Pulmonary artery endothelial cell (primary cell): ENCODE results near the gene MCTP2. TPM values are rescaled to one million over a fixed set of nuclear protein-coding genes. Genes with fewer than 3 reads are reported as not detected.
"Not testable (repeated sequence)": the region's sequence is repeated elsewhere in the genome, so short reads cannot be mapped to it uniquely, and the experiment has no call there.

ENCODE experiments used
- DNase-seq: peaks from one replicate; pipeline ENCODE4 v3.0.0-alpha.2; 2011; ENCODE audit warnings: low read depth, low spot score
- total RNA-seq: library from RNA; depleted of rRNA; stranded (reverse); fragments of >200 nt; gene quantifications from 2 replicates; pipeline ENCODE4 v1.2.3, GENCODE V29; 2014

The MCTP2 gene
- total RNA-seq, 1 donor from 2014 or later = 3.5 TPM

DNA sequence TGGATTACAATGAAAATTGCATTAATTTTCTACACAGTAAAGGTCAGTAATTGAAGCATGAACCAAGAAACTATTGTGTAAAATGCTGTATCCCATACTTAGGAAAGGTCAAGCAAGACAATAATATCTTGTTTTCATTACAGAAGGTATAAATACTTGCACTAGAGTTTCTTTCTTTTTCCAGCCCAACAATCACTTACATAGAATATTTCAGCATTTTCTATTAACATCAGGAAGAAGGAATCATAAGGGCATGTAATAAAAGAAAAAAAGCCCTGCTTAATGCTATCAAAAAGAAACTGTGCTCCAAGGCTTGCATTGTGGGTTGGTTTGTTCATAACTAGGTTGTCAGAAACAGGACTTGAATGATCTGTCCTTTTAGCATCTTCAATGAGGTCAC lies 215.1 kb downstream of the MCTP2 start:
- DNase-seq = no peak

DNA sequence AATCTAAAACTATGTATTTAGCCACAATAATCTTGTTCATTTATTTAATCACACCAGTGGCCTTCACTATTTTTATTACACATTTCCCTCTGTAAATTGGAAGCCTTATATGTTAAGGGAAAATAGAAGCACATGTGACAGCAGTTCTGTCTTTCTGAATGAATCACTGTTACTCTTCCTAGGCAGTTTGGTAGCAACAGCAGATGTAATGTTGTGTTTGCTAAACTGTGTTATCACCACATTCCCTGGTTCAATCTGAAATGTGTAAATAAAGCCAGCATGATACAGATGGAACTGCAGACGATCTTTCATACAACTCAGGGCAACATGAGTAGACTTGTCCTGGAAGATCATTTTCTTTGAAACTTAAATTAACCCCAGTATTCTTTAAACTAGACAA lies 220.1 kb downstream of the MCTP2 start:
- DNase-seq = no peak

DNA sequence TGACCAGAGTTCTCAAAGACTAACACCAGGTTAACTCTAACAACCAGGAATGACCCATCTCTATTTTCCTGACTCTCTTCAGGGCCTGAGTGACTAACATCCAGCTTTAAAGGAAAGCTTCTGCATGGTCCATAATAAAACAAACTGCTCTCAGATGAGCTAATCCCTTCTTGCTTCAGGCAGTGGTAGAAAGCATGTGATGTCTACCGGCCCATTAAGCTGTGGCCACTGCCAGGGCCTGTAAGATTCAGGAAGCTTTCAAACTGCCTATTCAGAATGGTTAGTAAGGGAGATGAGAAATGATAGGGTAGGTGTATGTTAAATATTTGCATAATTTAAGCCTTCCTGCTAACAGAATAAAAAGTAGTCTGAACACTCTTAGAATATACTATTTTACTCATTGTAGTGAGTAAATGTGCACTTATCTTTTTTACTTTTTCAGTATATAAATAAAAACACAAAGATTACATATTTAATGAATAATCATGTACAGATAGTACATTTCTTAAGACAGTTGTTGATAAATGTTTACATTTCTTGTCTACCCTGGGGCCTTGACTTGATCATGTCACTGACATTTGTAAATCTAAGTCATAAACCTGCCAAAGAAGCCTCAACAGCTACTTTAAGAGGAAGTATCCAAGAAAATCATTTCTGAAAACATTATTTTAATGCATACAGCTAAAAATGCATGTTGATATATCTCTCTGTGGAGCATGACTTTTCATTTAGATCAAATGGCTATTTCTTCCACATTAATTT lies 222.0 kb downstream of the MCTP2 start:
- no peak for DNase-seq

DNA sequence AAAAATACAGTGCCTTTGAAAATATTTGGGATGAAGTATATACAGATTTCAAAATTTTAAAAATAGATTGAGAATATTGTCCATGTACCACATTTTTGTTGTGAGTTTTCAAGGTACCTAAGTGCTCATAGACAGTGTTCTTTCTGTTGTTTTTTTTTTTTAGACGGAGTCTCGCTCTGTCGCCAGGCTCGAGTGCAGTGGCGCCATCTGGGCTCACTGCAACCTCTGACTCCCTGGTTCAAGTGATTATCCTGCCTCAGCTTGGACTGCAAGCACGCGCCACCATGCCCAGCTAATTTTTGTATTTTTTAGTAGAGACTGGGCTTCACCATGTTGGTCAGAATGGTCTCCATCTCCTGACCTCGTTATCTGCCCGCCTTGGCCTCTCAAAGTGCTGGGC lies 223.9 kb downstream of the MCTP2 start:
- DNase-seq = no peak

DNA sequence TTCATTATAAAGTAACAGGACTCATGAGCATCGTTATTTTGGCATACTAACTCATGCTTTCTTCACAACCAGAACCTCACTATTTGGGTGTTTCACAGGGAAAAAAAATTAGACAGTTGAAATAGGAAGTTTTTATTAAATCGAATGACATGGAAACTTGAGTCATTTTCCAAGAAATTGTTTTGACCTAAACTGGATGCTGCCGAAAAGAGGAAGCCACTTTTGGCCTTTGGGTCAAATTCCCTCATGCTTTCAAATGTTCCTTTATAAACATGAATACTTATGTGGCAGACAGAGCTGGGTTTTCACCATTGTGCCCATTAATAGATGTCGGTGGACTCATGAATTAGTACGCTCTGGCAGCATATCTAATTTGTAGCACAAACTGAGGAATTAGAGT lies 224.9 kb downstream of the MCTP2 start:
- DNase-seq = no peak

DNA sequence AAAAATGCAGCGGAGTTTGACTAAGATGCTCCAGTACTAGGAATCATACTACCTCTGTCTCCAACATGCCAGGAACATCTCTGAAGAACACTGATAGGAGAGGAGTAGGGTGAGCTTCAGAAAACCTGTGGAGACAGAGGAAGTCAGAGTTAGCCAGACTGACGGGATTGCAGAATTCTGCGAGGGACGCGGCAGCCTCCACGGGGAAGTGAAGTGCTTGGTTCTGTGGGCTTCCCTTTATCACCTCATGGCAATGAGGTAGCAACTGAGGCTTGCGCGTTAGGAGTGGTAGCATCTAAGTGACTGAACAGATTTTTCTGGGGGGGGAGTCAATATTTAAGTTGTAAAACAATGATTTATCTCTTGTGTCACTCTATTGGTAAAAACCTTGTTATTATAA lies 226.3 kb downstream of the MCTP2 start:
- DNase-seq = no peak

DNA sequence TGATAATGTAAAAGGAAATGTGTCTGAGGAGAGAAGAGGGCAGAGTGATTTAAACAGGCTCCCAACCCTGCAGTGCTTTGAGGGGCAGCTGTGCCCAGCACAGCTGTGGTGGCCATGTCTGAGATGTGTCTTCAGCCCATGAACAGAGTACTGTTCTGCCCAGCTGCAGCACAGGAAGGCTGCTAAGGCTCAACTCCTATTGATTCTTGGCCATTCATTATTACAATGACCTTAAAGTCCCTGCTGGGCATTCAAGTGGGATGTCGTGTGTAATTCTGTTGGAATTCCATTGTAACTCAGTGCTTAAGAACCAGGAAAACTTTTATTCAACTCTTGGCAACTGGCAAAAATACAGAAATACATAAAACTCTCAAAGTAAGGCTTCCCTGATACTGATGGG lies 229.3 kb downstream of the MCTP2 start:
- DNase-seq = no peak

DNA sequence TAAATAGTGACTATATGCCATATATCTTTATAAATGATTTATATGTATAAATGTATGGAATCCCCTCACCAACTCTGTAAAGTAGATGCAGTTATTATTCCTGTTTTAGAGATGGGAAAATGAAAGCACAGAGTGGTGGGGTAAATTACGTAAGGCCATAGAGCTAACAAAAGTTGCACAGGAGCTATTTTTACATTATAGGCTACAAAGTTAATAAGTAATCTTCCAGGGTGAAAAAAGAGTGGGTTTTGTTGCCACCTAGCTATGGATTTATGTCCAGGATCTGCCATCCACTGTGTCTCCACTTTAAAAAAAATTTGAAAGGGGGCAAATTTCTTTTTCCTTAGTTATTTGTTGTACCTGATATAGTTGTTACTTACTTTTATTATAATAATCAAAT lies 235.7 kb downstream of the MCTP2 start:
- DNase-seq = no peak

DNA sequence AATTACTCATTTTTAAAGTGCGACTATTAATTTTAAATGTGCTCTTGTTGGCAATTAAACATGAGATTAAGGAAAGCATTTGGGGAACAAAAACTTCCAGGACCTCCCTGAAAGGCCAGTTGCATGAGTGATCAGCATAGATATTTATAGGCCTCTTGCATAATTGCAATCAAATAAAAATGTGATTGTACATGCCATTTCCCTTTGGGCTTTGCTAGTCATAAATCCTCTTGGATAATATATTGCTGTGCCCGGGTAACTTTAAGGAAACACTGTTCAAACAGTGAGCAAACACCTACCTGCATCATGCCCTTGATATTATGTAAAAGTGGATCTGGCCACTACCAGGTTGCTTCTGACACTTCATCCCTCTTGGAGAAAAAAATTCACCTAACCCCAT lies 239.1 kb downstream of the MCTP2 start:
- no peak for DNase-seq

DNA sequence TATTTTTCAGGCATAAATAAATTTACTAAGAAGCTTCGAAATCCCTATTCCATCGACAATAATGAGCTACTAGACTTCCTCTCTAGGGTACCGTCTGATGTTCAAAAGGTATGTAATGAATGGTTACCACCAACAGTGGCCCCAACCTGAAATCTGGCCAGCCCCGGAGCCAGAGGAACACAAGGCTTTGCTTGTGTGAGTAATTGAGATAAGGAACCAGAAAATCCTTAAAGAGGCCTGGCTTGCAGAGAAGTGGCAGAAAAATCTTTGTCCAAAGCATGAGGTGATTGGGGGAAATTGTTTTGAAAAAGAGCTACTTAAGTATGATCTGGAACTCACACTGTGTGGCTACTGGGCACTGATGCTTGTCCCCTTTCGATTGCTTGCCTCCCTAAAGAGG lies 245.3 kb downstream of the MCTP2 start:
- DNase-seq = no peak

DNA sequence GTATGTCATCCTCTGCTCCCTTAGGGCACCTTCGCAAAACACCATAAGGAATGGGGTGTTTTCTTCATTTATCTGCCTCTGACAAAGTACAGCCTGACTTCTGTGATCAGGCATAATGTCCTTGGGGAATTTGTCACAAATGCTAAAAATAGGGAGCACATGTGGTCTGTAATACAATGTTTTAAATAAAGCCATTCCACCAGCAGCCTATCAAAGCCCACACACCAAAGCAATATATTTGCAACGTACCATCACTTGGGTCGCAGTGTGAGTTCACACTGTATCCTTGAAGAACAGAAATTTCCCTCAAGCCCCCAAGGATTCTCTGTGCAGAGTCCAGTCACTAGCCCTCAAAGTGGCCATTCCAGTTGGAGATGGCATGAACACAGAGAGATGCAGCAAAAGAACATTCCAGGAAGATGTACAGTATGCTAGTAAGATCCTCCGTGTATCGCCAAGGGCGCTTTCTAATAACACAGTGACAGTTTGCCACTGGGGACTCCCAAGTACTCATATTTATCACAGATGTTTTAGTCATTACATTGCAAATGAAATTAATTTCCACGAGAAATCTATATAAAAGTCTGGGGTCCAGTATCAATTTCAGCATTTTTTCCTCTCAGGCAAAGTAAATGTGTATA lies 246.7 kb downstream of the MCTP2 start:
- no peak for DNase-seq

DNA sequence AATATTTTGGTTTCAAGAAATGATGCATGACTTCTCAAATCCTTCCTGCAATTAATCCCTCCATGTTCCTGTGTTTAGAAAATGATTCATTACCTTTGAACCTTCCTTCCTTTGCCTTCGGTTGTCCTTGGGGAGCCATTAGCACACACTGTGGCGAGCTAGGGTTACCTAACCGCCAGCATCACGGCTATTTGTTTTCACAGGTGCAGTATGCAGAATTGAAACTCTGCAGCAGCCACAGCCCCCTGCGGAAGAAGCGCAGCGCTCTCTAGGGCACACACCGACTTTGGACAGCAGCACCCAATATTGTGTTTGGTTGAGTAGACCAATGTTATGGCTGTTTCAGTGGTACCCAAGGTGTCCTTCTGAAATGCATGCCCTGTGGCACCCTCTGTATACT lies 247.4 kb downstream of the MCTP2 start:
- no peak for DNase-seq

DNA sequence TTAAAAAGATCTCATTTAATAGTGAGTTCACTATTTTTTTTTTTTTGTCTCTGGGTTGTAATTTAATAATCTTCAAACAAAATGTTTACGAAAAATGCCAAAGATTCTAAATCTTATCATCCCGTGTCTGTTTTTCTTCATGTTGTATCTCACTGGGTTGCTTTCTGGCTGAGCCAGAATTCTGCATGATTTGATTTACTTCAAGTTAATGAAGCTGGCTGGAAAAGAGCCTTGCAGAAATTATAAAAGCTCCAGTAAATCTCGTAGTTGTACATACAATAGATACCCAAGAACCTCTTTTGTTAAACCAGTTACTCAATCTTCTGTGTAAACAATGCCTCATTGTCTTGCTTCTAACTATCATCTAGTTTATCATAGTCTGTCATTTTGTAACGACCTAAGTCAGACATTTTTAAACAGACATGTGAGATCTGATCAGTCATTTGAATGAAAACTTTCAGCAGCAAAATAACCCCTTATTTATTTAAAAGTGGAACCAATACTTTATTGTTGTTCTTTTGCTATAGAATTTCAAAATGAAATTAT lies 249.0 kb downstream of the MCTP2 start:
- no peak for DNase-seq

DNA sequence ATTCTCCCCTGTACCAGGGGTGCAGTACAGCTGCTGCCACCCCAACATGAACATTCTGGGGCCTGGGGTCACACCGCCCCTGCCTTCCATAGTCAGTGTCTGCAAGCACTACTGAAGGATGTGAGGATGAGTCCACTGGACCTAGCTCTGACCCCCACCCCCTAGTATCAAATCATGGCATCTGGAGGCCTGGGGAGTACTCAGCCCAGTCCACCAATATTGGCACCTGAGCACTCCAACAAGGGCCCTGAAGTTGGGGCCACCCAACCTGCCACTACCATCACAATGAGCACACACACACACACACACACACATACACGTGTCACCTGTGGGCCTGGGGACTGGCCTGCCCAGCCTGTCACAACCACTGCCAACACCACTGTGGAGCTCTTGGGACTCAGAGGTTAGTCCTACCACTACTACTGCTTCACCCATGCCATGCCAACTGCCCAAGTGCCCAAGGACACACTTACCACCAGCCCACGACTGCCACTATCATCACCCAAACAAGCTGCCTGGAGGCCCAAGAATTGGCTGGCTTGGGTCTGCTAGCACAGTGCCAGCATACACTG lies 253.9 kb downstream of the MCTP2 start:
- DNase-seq = no peak

DNA sequence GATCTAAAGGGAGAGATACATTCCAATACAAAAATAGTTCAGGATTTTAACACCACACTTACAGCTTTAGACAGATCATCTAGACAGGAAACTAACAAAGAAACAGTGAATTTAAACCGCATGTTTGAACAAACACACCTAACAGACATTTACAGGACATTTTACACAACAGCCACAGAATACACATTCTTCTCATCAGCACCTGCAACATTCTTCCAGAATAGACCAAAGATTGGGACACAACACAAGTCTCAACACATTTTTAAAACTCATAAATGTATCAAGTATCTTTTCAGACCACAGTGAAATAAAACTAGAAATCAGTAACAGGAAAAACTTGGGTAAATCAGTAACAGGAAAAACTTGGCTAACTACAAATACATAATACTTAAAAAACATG lies 256.3 kb downstream of the MCTP2 start:
- no peak for DNase-seq

DNA sequence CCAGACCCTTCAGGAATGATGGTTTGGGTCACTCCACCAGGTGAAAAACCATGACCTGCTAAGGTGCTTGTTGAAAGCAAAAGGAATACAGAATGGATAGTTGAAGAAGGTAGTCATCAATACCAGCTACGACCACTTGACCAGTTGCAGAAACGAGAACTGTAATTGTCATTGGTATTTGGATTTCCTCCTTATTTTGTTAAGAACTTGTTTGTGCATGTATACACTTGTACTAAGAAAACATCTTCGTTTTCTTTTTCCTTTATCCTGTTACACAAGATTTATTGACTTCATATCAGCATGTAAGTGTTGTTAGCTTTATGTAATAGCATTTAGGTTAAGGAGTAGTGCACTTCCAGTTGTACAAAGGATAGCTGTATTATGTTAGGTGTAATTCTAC lies 261.8 kb downstream of the MCTP2 start:
- no peak for DNase-seq

DNA sequence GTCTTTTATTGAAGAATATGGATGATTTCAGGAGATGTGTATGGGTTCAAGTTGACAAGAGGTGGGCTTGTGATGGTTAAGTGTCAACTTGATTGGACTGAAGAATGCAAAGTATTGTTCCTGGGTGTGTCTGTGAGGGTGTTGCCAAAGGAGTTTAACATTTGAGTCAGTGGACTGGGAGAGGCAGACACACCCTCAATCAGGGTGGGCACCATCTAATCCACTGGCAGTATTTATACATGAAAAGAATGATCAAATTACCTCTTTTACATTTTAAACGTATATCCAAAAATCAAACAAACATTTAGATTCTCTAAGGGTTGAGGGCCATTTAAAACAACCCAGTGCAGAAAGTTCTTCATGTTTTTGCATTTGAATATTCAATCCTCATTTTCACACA lies 262.2 kb downstream of the MCTP2 start:
- DNase-seq = not testable (repeated sequence)

DNA sequence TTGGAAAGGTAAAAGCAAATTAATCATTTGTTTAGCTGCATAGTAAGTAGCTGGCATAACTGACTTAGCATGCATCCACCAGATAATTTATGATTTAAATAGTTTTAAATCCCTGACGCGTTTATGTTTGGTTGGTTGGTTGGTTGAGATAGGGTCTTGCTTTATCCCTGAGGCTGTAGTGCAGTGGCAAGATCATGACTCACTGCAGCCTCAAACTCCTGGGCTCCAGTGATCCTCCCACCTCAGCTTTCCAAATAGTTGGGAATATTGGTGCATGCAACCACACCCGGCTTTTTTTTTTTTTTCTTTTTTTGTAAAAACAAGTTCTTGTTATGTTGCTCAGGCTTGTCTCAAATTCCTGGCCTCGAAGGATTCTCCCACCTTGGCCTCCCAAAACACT lies 263.4 kb downstream of the MCTP2 start:
- DNase-seq = no peak

DNA sequence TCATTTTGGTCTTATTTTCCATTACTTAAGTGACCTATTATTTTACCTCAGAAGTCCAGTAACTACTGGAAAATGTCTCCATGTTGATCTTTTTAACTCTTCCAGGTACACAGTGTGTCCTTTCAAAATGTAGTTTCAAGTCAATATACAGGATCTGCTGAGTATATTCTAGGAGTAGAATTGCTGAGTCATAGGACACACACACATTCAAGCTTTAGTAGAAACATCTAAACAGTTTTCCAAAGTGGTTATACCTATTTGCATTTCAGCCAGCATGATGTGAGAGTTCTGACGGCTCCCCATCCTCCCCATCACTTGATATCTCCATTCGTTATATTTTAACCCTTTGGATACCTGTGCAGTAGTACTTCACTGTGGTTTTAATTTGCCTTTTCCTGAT lies 271.9 kb downstream of the MCTP2 start:
- no peak for DNase-seq

DNA sequence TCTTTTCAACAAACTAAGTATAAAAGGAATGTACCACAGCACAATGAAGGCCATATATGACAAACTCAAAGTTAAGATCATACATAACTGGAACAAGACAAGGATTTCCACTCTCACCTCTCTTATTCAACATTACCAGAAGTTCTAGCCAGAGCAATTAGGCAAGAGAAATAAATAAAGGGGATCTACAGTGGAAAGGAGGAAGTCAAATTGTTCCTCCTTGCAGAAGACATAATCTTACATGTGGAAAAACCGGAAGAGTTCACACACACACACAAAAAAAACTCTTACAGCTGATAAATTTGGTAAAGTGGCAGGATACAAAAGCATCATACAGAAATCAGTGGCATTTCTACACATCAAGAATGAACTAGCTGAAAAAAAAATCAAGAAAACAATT lies 277.9 kb downstream of the MCTP2 start:
- DNase-seq = no peak

DNA sequence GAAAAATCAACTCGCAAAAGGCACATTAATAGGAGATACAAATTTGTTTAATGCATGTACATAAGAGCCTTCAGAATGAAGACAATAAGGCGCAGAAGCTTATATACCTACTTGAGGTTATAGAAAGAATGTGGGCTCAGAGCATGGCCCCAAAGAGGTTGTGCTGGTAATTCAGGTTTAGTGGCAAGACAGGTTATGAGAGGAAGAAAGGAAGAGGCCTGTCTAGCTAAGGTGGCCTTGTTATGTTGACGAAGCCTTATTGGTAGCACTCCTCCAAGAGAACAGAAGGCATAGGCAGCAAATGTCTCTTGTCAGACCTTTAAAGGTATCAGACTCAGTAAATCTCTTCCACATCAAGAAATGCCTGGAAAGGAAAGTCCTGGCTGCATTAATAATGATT lies 290.8 kb downstream of the MCTP2 start:
- no peak for DNase-seq

DNA sequence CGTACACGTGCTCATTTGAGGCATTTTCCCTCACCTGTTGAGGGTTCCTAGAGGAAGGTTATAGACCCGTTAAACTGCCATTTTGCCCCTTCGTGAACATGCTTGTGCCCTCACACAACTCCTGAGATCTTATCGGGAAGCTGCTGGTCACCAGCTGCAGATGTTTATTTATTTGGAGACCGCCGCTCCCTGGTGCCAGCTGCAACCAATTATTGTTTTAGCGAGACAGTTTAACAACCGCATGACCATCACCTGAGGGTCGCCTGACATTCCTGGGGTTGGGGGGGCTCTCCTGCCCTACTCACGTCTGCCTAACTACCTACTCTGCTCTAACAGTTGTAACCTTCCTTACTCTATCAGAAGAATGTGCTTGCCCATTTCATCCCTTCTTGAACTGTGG lies 292.5 kb downstream of the MCTP2 start:
- no peak for DNase-seq

DNA sequence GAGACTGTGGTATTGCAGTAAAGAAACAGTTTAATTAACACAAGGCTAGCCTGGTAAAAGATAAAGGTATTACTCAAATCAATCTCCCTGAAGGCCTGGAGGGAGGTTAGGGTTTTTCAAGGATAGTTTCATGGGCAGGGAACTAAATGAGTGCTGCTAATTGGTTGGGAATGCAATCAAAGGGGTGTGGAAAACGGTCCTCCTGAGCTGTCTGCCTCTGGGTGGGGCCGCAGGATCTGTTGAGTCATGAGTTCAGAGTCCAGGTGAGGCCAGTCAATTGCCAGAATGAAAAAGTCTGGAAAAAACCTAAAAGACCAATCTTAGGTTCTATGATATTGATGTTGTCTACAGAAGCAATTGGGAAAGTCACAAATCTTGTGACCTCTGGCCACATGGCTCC lies 293.2 kb downstream of the MCTP2 start:
- DNase-seq = no peak
